ENCODE data around the gene SREK1.

Gene SREK1

DNA sequence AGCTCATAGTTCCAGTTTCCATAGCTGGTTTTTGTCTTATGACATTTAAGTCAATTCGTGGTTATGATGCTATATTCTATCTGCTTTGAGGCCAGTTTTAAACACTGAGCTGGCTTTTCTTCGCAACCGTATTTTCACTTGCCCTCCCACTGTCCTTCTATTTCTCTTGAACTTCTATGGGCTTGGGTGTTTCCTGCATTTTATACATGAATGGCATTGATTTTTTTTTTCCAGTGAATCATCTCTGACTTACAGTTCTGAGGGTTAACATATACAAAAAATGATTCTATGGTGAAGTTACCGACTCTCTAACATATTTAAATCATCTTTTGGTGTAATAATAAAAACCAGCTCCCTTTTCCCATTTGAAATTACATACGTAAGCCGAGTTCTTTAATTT lies 88.2 kb downstream of the SREK1 start:
- H3K4me3 ChIP-seq (ENCODE audit: low read depth in 1 of 5, low read length in 5 of 5), result no peak overlapping the region
- no peak overlapping the region for H3K9ac ChIP-seq (ENCODE audit: low read length in 5 of 5)
- H3K27me3 ChIP-seq (ENCODE audit: control insufficient read depth in 5 of 5, insufficient read depth in 4 of 5, low read length in 5 of 5), result no peaks in the 10 kb centered on the region
- no peaks in the 10 kb centered on the region for H3K36me3 ChIP-seq (ENCODE audit: control insufficient read depth in 5 of 5, insufficient read depth in 5 of 5, low read length in 5 of 5)
- H3K27ac ChIP-seq (ENCODE audit: low read depth, low read length), result no peak overlapping the region
- H3K4me1 ChIP-seq (ENCODE audit: control insufficient read depth in 5 of 5, insufficient read depth in 5 of 5, low read length in 5 of 5), result no peaks in the 10 kb centered on the region
- peaks cover 0 to 3% (median 0%) of the 10 kb centered on the region in 5 donors for H3K9me3 ChIP-seq (ENCODE audit: control insufficient read depth in 5 of 5, low read length in 5 of 5)

GRCh38 chr5:66232706-66233445 lies 88.8 kb downstream of the SREK1 start:
- Histone ChIP-seq H3K27ac (ENCODE audit: low read depth, low read length) (no peak overlapping the region), H3K9me3 (ENCODE audit: control insufficient read depth in 5 of 5, low read length in 5 of 5) (peaks cover 0 to 3% (median 0%) of the 10 kb centered on the region in 5 donors), H3K4me1 (ENCODE audit: control insufficient read depth in 5 of 5, insufficient read depth in 5 of 5, low read length in 5 of 5) (no peaks in the 10 kb centered on the region), H3K36me3 (ENCODE audit: control insufficient read depth in 5 of 5, insufficient read depth in 5 of 5, low read length in 5 of 5) (no peaks in the 10 kb centered on the region), H3K9ac (ENCODE audit: low read length in 5 of 5) (no peak overlapping the region), H3K4me3 (ENCODE audit: low read depth in 1 of 5, low read length in 5 of 5) (no peak overlapping the region), H3K27me3 (ENCODE audit: control insufficient read depth in 5 of 5, insufficient read depth in 4 of 5, low read length in 5 of 5) (no peaks in the 10 kb centered on the region)
